ENCODE measurements around the gene AEBP1.

AEBP1 gene

GRCh38 chr7:44155191-44156185 lies 51.3 kb downstream of the AEBP1 start:
- DNase-seq (ENCODE audit: low read depth): no peak

GRCh38 chr7:44156453-44157010 lies 52.4 kb downstream of the AEBP1 start:
- DNase-seq (ENCODE audit: low read depth): no peak

GRCh38 chr7:44157116-44158080 lies 53.3 kb downstream of the AEBP1 start:
- DNase-seq (ENCODE audit: low read depth): no peak

- no peak for DNase-seq (ENCODE audit: low read depth)
Observed at GRCh38 chr7:44158096-44158872, 54.1 kb downstream of the AEBP1 start.

- DNase-seq (ENCODE audit: low read depth): no peak
Observed at GRCh38 chr7:44158873-44159631, 54.9 kb downstream of the AEBP1 start.

DNA sequence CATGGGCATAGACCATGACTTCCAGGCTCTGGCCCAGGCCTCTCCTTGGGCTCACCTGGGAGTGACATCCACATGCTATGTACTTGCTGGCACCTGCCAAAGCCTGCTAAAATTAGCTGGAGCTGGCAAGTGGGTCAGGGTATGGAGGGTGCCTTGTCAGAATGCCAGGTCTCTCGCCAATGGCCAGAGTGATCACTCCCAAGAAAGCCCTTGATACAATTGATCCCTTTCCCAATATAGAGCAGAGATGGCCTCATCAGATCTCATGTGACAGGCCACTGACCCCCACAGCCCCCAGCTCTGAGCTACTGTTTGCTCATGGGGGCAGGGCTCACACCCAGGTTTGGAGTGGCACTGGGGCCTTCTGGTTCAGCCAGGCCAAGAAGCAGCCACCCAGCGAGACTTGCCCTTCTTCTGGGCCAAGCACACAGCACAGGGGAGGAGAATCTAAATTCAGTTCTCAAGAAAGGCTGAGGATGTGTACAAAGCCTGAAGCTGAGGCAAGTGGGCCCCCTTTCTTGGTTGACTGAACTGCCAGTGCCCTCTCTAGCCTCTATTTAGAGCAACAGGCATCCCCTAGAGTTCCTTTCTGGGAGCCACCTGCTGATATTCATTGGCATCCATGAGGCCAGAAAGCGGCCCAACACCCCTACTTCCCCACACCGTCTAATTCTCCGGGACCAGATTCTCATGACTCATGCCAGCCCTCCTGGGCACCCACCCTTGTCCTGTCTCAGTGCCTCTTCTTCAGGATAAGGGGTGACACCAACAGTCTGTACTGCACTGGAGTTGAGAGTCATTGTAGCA lies 55.9 kb downstream of the AEBP1 start:
- DNase-seq (ENCODE audit: low read depth): no peak

DNA sequence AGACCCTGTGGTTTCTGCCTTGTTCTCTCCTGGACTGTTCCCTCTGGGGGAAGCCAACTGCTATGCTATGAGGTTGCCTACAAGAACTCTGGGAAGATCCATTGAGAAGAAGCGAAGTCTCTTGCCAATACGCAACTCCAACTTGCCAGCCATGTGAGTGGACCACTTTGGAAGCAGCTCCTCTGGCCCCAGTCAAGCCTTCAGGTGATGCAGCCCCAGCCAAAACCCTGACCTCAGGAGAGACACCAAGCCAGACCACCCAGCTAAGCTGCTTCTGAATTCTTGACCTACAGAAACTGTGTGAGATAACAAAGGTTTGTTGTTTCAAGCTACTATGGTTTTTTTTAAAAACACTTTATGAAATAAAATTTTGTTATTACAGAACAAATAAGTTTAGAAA lies 57.2 kb downstream of the AEBP1 start:
- no peak for DNase-seq (ENCODE audit: low read depth)

- DNase-seq (ENCODE audit: low read depth): no peak
Observed at GRCh38 chr7:44162179-44162578, 58.0 kb downstream of the AEBP1 start.

- peak; percentile 47 for DNase-seq (ENCODE audit: low read depth)
Observed at GRCh38 chr7:44162785-44163395, 58.7 kb downstream of the AEBP1 start.

- peak; percentile 98 for DNase-seq (ENCODE audit: low read depth)
Observed at GRCh38 chr7:44163591-44163990, 59.4 kb downstream of the AEBP1 start.
